Loucy (cell line): ENCODE results near the gene PRSS2.

Source experiments
- EZH2phosphoT487 ChIP-seq: fragments of 200-600 bp; IDR thresholded peaks from 2 replicates; pipeline ENCODE4 v1.6.1; 2018; ENCODE audit warnings: antibody characterized with exemption, mild to moderate bottlenecking, moderate library complexity, borderline replicate concordance
- TF ChIP-seq, protein P1 (sequence below): fragments of 200-600 bp; sonication (generic); conservative IDR thresholded peaks from 2 replicates; pipeline ENCODE4 v1.5.1; 2014; ENCODE audit warnings: mild to moderate bottlenecking, antibody characterized with exemption, low read length

DNA sequence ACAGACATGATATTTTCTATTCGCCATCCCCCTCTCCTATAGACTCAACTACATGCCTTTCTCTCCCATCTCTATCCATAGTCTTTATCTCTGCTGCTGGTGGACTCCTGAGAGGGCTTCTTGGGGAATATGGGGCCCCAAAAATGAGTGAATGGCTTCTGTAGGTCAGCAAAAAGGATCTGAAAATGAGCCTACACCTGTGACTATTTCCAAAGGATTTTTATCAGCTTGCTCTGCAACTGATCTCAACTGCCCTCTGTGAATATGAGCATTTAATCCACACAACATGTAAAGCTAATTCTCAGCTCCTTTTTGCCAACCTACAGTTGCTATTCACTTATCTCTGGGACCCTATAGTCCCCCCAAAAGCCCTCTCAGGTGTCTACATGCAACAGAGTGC lies 36.2 kb downstream of the PRSS2 start:
- TF ChIP-seq, protein P1, sequence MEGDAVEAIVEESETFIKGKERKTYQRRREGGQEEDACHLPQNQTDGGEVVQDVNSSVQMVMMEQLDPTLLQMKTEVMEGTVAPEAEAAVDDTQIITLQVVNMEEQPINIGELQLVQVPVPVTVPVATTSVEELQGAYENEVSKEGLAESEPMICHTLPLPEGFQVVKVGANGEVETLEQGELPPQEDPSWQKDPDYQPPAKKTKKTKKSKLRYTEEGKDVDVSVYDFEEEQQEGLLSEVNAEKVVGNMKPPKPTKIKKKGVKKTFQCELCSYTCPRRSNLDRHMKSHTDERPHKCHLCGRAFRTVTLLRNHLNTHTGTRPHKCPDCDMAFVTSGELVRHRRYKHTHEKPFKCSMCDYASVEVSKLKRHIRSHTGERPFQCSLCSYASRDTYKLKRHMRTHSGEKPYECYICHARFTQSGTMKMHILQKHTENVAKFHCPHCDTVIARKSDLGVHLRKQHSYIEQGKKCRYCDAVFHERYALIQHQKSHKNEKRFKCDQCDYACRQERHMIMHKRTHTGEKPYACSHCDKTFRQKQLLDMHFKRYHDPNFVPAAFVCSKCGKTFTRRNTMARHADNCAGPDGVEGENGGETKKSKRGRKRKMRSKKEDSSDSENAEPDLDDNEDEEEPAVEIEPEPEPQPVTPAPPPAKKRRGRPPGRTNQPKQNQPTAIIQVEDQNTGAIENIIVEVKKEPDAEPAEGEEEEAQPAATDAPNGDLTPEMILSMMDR: no peak
- TF ChIP-seq EZH2phosphoT487: no peak
